GM15510 (cell line): ENCODE data around the gene TGFA.

Experiments
- POLR2A ChIP-seq: IDR thresholded peaks from 3 replicates; pipeline ENCODE4 v1.6.1; 2011; ENCODE audit warnings: borderline replicate concordance; ENCODE audit not compliant: insufficient read length; ENCODE audit errors: extremely low read depth

TGFA gene

DNA sequence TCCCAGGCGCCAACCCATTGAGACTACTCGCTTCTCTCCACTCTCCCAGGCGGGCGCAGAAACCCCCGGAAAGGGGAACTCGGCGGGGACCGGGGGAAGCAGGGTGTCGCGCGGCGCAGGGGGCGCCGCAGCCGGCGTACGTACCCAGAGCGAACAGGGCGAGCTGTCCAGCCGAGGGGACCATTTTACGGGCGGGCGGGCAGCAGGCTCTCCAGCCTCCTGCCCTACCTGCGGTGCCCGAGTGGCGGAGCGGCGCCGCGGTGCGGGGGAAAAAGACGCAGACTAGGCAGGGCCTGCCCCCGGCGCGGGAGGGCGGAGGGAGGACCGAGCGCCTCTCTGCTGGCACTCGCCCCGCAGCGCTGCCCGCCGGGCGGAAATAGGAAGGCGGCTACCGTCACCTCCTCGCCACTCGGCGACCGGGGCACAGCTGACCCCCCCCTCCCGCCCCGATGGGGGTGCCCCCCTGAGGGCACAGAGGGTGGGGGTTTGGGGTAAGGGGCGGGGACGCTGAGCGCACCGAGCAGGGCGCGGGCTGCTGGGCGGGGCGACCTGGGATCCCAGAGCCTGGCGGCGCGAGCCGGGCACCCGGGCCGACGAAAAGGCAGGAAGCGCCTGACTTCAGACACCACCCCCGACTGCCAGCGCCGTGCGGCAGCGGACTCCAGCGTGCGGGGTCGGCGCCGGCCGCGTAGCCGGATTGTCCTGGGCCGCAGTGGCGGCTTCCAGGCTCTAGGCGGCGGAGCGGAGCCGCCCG is at the start of gene TGFA:
TGFA (minus strand) TSS at position 243 of the 754 bp plus-strand sequence; CDS start at position 184, 59 bp downstream.
- TF ChIP-seq POLR2A, result no peak

DNA sequence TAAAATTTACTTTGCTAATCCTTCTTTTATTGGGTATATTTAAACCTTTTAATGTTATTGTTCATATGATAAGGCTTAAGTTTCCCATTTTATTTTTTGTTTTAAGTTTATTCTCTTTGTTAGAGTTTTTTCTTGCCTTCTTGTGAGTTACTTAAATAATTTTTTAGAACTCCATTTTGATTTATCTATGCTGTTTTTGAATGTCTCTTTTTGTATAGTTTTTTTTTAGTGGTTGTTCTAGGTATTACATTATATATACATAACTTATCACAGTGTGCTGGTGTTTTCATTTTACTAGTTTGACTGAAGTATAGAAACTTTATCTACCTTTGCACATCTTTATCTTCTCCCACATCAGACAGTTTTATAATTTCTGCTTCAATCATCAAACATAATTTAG is 49.4 kb upstream of the TGFA start:
- TF ChIP-seq POLR2A, result no peak

DNA sequence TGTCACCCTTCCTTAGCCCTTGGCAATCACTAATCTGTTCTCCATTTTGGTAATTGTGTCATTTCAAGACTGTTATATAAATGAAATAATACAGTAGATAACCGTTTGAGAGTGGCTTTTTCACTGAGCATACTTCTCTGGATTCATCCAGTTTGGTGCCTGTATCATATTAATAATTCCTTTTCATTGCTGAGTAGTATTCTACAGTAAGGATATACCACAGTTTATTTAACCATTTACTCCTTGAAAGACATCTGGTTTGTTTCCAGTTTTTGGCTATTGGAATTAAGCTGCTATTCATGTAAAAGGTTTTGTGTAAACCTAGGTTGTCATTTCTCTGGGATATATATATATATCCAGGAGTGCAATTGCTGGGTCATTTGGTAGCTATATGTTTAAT is 44.6 kb upstream of the TGFA start:
- no peak for TF ChIP-seq POLR2A

DNA sequence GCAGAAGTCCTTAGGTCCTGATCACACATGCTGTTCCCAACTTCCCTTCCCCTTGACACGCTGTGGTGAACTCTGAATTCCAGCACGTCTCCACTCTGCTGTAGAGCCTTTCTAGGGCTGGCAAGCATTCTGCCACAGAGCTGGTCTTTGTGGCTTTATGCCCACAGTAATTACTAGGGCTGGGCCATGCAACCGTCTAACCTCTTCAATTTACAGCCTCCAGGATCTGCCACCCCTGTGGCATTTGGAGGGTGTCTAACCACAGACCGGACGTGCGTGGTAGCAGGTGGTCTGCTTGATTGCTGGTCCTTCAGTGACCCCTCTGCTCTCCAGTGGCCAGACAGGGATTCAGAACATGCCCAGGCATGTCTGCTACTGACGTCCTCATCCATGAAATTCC is 43.1 kb upstream of the TGFA start:
- no peak for TF ChIP-seq POLR2A

DNA sequence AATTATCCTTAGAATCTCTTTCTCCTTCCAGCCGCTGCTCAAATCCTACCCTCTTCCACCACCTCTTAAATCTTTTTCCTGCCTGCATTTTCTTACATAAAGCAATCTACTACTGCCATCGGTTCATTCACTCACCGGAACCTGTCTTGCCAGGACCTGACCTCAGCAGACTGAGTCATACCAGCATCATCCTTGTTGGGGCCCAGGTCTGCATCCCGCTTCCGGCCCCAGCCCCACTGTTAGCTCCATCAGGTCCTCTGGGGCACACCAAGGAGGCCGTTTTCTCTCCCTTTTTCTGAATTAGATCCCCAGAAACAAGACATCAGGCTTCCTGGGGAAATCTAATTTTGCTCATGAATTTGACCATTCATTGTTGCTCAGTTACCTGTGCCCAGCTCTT is 42.7 kb upstream of the TGFA start:
- TF ChIP-seq POLR2A, result no peak

DNA sequence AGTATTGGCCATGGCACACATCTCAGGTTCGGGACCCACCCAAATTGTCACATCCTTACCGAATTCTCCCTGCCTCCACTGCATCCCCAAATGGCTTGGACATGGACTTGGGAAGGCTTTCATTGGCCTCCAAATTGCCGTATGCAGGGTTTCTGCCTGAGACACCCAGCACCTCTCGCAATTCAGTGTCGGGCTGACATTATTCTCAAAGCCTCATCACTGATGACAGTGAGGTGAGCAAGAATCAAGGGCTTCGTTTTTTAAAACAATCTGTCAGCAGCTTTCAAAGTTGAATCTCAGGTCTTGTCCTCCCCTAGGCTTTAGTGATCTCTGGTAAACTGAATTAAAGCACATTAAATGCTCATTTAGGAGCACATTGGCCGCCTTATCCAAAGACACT is 29.5 kb upstream of the TGFA start:
- TF ChIP-seq POLR2A, result no peak

DNA sequence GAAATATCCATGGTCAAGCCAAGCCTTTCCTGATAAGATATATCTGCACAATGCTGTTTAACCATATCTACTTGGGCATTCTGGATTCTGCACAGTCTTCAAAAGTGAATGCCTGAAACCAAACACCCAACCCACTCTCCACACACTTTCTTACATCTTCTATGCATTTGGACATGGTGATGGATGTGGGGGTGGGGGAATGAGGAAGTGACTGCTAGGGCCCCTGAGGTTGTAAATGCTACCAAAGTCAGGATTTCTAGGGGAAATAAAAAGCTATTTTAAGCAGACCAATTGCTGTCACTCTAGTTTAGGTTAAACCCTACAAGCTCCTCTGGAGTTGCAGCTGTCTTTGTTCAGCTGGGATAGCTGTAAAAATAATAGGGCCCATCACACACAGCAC is 26.7 kb upstream of the TGFA start:
- TF ChIP-seq POLR2A, result no peak

DNA sequence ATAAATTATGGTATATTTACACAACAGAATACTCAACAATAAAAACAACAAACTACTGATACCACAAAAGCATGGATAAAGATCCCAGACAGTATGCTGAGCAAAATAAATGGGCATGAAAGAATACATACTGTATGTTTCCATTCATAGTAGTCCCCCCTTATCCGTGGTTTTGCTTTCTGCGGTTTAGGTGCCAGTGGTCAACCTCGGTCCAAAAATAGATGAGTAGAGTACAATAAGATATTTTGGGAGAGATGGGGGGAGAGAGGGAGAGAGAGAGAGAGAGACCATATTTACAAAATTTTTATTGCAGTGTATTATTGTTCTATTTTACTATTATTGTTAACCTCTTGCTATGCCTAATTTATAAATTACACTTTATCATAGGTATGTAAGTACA is 21.0 kb upstream of the TGFA start:
- TF ChIP-seq POLR2A, result no peak

DNA sequence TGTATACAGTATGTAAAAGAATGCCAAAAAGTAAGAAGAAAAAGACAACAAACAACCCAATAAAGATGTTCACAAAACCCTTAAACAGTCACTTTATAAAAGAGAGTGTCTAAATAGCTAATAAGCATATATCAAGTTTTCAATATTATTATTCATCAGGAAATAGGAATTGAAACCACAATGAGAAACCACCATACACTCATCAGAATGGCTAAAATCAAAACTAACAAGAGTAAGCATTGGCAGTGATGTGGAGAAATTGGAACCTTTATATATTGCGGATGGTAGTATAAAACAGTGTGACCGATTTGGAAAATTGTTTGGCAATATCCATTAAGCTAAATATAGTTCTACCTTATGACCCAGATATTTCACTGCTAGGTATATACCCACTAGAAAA is 20.5 kb upstream of the TGFA start:
- no peak for TF ChIP-seq POLR2A

DNA sequence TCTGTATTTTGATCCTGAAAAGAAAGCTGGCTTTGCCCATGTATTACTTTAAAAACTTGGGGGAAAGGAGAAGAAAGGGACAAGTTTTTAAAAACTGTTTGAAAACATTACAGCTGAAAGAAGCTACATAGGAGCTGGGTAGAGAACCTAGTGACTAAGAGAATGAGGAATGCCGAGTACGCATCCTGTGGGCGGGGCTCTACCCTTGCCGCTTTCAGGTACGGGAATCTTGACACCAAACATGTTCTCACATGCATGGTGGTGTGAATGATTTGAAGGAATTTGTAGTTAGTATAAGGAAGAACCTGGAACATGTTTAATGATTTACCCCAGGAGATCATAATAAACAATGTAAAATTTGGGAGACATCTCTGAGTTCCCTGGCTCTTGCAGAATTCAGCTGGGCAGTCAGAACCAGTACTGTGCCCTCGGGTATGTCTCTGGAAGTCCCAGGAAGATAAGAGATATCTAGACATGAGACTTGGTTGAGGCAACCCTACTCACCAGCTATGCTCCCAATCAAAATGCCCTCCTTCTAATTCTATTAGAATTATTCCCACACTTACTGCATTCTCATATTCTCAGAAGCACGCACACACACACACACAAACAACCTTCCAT is 16.5 kb upstream of the TGFA start:
- no peak for TF ChIP-seq POLR2A

DNA sequence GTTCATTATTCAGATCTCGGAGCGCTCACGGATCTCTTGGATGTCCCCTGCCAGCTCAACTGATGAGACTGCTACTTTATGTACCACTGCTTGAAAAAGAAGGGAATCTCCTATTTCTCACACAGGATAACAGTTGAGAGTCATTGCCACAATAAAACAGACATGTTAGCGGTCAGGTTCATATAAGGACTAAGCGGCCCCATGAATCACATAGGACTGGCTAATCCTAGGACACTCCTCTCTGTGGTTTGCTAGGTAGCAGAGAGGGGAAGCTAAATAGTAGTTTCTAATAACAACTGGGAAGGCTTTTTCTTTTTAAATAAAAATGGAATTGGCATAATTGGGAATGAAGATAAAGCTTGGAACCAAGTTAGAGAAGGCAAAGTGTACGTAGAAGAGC is 15.9 kb upstream of the TGFA start:
- no peak for TF ChIP-seq POLR2A

DNA sequence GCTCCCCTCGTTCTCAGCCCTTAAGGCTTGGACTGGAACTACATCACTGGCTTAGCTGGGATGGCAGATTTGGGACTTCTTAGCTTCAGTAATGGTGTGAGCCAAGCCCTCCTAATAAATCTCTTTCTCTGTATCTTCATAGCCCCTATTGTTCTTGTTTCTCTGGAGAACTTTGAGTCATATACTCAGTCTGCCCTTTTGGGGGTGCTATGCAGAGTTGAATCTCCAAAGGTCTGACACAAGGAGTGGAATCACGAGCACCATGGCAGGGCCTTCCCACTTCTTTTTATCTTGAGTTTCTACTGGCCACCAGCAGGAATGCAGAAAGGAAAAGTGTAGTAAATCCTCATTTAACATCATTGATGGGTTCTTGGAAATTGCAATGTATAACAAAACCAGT is 13.3 kb upstream of the TGFA start:
- TF ChIP-seq POLR2A, result no peak

DNA sequence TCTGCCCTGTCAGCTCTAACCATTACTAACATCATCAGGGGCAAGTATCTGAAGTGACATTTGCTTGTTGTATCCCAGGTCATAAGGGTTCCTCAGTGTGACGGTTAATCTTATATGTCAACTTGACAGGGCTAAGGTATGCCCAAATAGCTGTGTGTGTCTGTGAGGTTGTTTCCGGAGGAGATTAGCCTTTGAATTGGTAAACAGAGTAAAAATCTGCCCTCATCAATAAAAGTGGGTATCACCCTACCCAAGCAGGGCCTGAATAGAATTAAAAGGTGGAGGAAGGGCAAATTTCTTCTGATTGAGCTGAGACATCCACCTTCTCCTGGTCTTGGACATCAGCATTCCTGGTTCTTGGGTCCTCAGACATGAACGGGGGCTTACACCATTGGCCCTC is 12.8 kb upstream of the TGFA start:
- no peak for TF ChIP-seq POLR2A

DNA sequence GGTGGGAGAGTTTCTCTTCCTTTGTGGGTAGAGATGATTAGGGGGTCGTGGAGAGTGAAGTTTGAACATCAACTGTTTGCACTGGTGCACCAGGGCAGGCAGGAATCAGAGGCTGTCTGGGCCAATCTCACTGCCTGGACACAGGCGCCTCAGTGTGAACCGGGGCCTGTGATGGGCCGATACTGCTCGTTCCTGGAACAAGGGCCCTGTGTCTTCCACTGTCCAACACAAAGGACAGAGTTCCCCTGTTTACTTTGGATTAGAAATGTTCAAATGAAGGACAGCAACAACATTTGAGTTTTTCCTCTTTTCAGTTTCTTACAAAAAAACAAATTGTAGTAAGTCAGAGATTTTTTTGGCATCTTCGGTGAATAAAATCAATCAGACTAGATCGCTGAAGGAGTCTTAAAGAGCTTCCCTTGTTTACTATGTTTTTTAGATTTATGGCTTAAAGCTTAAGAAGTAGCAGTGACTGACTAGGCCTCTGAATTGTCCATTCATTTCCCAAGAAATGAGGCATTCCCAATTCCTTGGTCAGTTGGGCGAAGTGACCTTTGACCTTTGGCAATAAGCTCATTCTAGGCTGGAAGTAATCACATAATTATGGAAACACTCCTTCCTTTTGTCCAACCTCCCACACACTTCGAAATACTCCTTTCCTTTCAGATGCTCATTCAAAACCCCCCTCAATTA is 11.6 kb upstream of the TGFA start:
- no peak for TF ChIP-seq POLR2A

DNA sequence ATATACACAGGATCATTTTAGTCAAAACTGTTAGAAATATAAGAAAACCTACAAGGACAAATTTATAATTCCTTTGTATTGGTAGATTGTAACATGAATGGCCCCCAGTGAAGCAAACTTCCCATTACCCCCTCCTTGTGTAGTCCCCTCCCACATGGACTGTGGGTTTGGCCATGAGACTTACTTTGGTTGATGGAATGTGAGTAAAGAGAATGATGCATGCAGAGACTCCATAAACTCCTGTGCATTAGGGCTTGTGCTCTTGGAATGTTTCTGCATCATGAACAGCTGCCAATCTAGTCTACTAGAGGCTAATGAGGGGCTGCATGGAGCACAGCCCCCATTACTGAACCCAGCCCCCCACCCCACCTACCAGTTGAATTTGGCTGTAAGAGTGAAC is 8.3 kb upstream of the TGFA start:
- TF ChIP-seq POLR2A, result no peak

DNA sequence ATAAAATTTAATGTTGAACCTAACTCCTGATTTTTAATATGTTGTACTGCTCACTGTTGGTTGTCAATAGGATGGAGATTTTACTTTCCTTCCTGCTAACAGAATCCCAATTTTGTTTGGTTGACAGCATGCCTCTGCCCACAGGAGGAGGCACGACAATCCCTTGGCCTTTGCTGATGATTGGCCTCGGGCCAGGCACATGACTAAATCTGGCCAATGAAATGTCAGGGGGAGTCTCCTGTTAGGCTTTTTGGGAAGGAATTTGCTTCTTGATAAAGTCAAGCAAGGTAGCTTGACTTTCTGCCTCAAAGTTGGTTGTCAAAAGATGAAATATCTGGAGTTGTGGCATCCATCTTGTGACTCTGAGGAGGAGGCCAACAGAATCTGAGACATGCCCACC is 6.8 kb upstream of the TGFA start:
- TF ChIP-seq POLR2A, result no peak

DNA sequence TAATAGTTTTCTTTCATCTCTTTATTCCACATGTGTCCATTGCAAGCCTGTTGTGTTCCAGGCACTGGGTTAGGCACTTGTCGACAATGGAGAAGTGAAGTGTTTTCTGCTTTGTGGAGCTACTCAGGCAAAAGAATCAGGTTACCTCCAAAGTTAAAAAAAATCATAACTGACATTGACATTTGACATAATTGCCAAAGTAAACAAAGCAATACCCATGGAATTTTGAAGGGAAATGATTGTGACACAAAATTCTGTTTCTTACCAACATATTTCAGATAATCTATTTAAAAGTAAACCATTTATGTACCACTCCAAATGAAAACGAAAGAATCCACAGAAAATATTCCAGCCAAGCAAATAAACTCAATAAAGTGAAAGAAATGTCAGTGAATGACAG is 6.4 kb upstream of the TGFA start:
- no peak for TF ChIP-seq POLR2A

DNA sequence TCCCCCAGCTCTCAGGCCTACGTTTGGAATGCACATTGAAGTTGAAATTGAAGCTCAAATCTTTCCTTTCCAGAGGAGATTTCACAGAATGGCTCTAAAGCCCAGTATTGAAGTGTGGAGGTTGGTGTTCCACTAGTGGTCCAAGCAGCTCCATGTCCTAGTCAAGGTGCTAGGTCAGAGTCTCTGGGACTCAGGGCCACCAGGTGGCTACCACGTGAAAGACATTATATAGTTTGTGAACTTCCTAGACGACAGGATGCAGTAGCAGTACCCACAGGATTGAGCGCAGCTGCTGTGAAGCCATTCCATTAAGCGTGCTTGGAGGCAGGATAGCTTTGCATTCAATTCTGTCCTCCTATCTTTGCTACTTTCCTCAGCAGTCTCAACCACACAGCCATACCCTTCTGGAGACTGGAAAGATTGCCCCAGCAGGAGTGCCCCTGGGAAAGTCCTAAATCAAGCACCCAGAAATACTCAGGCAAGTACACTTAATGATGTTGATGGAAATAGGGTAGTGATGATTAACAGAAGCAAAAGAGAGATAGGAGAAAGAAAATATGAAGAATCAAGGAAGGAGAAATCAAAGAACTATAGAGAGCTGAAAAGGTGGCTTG is 4.7 kb upstream of the TGFA start:
- no peak for TF ChIP-seq POLR2A
